H1 (cell line): ENCODE data around the gene KLHDC10. TPM values are rescaled to one million over a fixed set of nuclear protein-coding genes. Genes with fewer than 3 reads are reported as not detected.

Source experiments
- CHD2 ChIP-seq: IDR thresholded peaks from 2 replicates; pipeline ENCODE4 v1.6.1; 2012; ENCODE audit warnings: low read length, improper control_type of control experiment
- EZH2 ChIP-seq: fragments of 200-600 bp; sonication (generic); IDR thresholded peaks from 2 replicates; pipeline ENCODE4 v1.7.1; 2012; ENCODE audit warnings: low read depth, mild to moderate bottlenecking, moderate library complexity, low read length, inconsistent platforms; ENCODE audit not compliant: severe bottlenecking
- RXRA ChIP-seq: IDR thresholded peaks from 2 replicates; pipeline ENCODE4 v1.6.1; 2011; ENCODE audit warnings: low read depth, mild to moderate bottlenecking, low read length, moderate library complexity; ENCODE audit not compliant: insufficient read depth
- SIN3A ChIP-seq, 2 experiments: IDR thresholded peaks in 1 of 2; conservative IDR thresholded peaks in 1 of 2; 2 replicates each; pipeline ENCODE4 v1.6.1; 2011 to 2012; ENCODE audit warnings: low read length in 2 of 2, improper control_type of control experiment in 1 of 2, low read depth in 1 of 2, mild to moderate bottlenecking in 1 of 2
- TAF7 ChIP-seq: optimal IDR thresholded peaks from 2 replicates; pipeline ENCODE3; 2011; ENCODE audit warnings: low read depth, mild to moderate bottlenecking, inconsistent platforms, low read length, moderate library complexity, borderline replicate concordance
- TEAD4 ChIP-seq: IDR thresholded peaks from 2 replicates; pipeline ENCODE4 v1.6.1; 2012; ENCODE audit warnings: low read depth, low read length, inconsistent platforms, mixed read lengths
- polyA plus RNA-seq, 7 experiments: library from polyadenylated mRNA; depleted of rRNA in 3 of 7; stranded (reverse) in 5 of 7; unstranded in 2 of 7; fragments of >200 nt in 5 of 7; fragments of 200-250 nt in 2 of 7; gene quantifications; 1 replicate in 5 of 7; 2 replicates in 1 of 7; 4 replicates in 1 of 7; pipeline versions ENCODE4 v1.2.1 to v1.2.3, GENCODE V29; 2011 to 2013; ENCODE audit warnings: missing spikeins in 2 of 7, mixed read lengths in 2 of 7
- total RNA-seq: library from RNA; stranded (reverse); fragmentation: NEBNext Ultra II Directional; extraction: Animal tissue kit (Norgen Biotek cat#: 25700); gene quantifications from 2 replicates; pipeline ENCODE4 v1.2.1, GENCODE V29; 2021
- TF ChIP-seq, protein P1 (sequence below): IDR thresholded peaks from 2 replicates; pipeline ENCODE4 v1.6.1; 2012; ENCODE audit warnings: inconsistent platforms
- TF ChIP-seq, protein P2 (sequence below), 3 experiments: IDR thresholded peaks; 1 replicate in 2 of 3; 2 replicates in 1 of 3; pipeline versions ENCODE4 v1.5.1 to v1.6.1; 2011; ENCODE audit warnings: low read length in 3 of 3, mild to moderate bottlenecking in 3 of 3, inconsistent platforms in 2 of 3, low read depth in 1 of 3, moderate library complexity in 1 of 3; ENCODE audit not compliant: insufficient read depth in 1 of 3; ENCODE audit errors: control extremely low read depth in 1 of 3

Gene KLHDC10
- total and polyA plus RNA-seq, 2 of the 8 experiments (the other 6 are each of a cell fraction or from before 2014, with no cell fraction given), result 6.6 to 14.5 TPM

DNA sequence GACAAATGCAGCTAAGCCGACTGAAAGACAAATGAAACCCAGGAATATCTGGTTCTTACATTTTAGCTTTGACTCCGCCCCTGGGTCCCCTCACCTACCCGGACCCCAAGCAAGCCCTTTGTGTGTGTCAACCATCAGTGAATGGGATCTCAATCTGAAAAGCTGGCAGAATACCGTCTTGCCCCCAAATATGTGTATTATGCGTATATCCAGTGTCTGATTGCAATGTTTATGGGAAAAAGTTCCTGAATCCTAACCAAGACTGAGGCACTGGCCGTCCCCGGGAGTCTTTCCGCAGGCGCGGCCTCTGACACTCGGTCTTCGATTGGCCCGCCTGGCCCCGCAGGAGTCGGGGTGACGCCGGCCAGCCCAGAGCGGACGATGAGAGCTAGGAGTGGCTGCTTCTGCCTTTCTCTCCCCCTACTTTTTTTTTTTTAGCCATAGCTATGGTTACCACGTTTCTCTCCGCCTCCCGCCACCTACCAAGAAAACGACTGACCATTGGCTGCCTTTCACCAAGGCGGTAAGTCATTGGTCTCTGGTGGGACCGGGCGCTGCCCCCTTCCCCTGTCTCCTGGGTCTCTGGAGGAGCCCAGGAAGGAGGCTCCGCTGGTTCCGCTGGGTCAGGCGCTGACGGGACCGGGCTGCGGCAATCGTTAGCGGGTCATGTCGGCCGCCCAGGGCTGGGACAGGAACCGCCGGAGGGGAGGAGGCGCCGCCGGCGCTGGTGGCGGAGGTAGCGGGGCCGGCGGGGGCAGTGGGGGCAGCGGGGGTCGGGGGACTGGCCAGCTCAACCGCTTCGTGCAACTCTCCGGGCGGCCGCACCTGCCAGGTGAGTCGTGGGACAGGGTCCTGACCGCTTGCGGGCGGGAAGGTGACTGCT lies at the start of gene KLHDC10 (continued):
- TF ChIP-seq CHD2, result peak; percentile 84
- TF ChIP-seq, protein P1, sequence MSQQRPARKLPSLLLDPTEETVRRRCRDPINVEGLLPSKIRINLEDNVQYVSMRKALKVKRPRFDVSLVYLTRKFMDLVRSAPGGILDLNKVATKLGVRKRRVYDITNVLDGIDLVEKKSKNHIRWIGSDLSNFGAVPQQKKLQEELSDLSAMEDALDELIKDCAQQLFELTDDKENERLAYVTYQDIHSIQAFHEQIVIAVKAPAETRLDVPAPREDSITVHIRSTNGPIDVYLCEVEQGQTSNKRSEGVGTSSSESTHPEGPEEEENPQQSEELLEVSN, result 0 out of 2 replicates have a peak, but pooled peaks have one; percentile 23
- no peak for TF ChIP-seq TEAD4
- no peak for TF ChIP-seq RXRA
- TF ChIP-seq, protein P2, sequence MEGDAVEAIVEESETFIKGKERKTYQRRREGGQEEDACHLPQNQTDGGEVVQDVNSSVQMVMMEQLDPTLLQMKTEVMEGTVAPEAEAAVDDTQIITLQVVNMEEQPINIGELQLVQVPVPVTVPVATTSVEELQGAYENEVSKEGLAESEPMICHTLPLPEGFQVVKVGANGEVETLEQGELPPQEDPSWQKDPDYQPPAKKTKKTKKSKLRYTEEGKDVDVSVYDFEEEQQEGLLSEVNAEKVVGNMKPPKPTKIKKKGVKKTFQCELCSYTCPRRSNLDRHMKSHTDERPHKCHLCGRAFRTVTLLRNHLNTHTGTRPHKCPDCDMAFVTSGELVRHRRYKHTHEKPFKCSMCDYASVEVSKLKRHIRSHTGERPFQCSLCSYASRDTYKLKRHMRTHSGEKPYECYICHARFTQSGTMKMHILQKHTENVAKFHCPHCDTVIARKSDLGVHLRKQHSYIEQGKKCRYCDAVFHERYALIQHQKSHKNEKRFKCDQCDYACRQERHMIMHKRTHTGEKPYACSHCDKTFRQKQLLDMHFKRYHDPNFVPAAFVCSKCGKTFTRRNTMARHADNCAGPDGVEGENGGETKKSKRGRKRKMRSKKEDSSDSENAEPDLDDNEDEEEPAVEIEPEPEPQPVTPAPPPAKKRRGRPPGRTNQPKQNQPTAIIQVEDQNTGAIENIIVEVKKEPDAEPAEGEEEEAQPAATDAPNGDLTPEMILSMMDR (IDR thresholded peaks at IDR 0.05; ENCODE audit: control extremely low read depth in 1 of 3, insufficient read depth in 1 of 3, low read depth in 1 of 3, low read length in 3 of 3), result no peak
- TF ChIP-seq EZH2, result no peak
- peak; percentile 42 to 94; a peak in 3 of 4 replicates for TF ChIP-seq SIN3A (conservative IDR thresholded peaks at IDR 0.05 in 1 of 2, IDR thresholded peaks at IDR 0.05 in 1 of 2; ENCODE audit: low read depth in 1 of 2, low read length in 2 of 2)
- peak; percentile 48 for TF ChIP-seq TAF7
